H1 (cell line): Measurements from ENCODE around the gene CWF19L1. TPM values are rescaled to one million over a fixed set of nuclear protein-coding genes. Genes with fewer than 3 reads are reported as not detected.

Source experiments
- BACH1 ChIP-seq: IDR thresholded peaks from 2 replicates; pipeline ENCODE4 v1.6.1; 2012; ENCODE audit warnings: low read length, improper control_type of control experiment
- EGR1 ChIP-seq: IDR thresholded peaks from 2 replicates; pipeline ENCODE4 v1.6.1; 2011; ENCODE audit warnings: low read depth, low read length, borderline replicate concordance
- GABPA ChIP-seq: IDR thresholded peaks from 2 replicates; pipeline ENCODE4 v1.6.1; 2011; ENCODE audit warnings: mild to moderate bottlenecking, low read length, moderate library complexity, borderline replicate concordance; ENCODE audit not compliant: insufficient read depth
- KDM4A ChIP-seq: IDR thresholded peaks from one replicate; pipeline ENCODE4 v1.7.1; 2012; ENCODE audit warnings: low read depth, mild to moderate bottlenecking, moderate library complexity, low read length, inconsistent platforms; ENCODE audit not compliant: severe bottlenecking
- USF2 ChIP-seq: IDR thresholded peaks from 2 replicates; pipeline ENCODE4 v1.6.1; 2011; ENCODE audit warnings: low read length, improper control_type of control experiment
- polyA plus RNA-seq, 7 experiments: library from polyadenylated mRNA; depleted of rRNA in 3 of 7; stranded (reverse) in 5 of 7; unstranded in 2 of 7; fragments of >200 nt in 5 of 7; fragments of 200-250 nt in 2 of 7; gene quantifications; 1 replicate in 5 of 7; 2 replicates in 1 of 7; 4 replicates in 1 of 7; pipeline versions ENCODE4 v1.2.1 to v1.2.3, GENCODE V29; 2011 to 2013; ENCODE audit warnings: missing spikeins in 2 of 7, mixed read lengths in 2 of 7
- total RNA-seq: library from RNA; stranded (reverse); fragmentation: NEBNext Ultra II Directional; extraction: Animal tissue kit (Norgen Biotek cat#: 25700); gene quantifications from 2 replicates; pipeline ENCODE4 v1.2.1, GENCODE V29; 2021
- TF ChIP-seq, protein P1 (sequence below): fragments of 300-600 bp; sonication (generic); IDR thresholded peaks from 2 replicates; pipeline ENCODE4 v1.7.1; 2012; ENCODE audit warnings: low read length, moderate library complexity, mild to moderate bottlenecking, inconsistent platforms; ENCODE audit not compliant: insufficient replicate concordance

Gene CWF19L1
- total and polyA plus RNA-seq, 2 of the 8 experiments (the other 6 are each of a cell fraction or from before 2014, with no cell fraction given): 11.1 to 29.9 TPM

- TF ChIP-seq, protein P1, sequence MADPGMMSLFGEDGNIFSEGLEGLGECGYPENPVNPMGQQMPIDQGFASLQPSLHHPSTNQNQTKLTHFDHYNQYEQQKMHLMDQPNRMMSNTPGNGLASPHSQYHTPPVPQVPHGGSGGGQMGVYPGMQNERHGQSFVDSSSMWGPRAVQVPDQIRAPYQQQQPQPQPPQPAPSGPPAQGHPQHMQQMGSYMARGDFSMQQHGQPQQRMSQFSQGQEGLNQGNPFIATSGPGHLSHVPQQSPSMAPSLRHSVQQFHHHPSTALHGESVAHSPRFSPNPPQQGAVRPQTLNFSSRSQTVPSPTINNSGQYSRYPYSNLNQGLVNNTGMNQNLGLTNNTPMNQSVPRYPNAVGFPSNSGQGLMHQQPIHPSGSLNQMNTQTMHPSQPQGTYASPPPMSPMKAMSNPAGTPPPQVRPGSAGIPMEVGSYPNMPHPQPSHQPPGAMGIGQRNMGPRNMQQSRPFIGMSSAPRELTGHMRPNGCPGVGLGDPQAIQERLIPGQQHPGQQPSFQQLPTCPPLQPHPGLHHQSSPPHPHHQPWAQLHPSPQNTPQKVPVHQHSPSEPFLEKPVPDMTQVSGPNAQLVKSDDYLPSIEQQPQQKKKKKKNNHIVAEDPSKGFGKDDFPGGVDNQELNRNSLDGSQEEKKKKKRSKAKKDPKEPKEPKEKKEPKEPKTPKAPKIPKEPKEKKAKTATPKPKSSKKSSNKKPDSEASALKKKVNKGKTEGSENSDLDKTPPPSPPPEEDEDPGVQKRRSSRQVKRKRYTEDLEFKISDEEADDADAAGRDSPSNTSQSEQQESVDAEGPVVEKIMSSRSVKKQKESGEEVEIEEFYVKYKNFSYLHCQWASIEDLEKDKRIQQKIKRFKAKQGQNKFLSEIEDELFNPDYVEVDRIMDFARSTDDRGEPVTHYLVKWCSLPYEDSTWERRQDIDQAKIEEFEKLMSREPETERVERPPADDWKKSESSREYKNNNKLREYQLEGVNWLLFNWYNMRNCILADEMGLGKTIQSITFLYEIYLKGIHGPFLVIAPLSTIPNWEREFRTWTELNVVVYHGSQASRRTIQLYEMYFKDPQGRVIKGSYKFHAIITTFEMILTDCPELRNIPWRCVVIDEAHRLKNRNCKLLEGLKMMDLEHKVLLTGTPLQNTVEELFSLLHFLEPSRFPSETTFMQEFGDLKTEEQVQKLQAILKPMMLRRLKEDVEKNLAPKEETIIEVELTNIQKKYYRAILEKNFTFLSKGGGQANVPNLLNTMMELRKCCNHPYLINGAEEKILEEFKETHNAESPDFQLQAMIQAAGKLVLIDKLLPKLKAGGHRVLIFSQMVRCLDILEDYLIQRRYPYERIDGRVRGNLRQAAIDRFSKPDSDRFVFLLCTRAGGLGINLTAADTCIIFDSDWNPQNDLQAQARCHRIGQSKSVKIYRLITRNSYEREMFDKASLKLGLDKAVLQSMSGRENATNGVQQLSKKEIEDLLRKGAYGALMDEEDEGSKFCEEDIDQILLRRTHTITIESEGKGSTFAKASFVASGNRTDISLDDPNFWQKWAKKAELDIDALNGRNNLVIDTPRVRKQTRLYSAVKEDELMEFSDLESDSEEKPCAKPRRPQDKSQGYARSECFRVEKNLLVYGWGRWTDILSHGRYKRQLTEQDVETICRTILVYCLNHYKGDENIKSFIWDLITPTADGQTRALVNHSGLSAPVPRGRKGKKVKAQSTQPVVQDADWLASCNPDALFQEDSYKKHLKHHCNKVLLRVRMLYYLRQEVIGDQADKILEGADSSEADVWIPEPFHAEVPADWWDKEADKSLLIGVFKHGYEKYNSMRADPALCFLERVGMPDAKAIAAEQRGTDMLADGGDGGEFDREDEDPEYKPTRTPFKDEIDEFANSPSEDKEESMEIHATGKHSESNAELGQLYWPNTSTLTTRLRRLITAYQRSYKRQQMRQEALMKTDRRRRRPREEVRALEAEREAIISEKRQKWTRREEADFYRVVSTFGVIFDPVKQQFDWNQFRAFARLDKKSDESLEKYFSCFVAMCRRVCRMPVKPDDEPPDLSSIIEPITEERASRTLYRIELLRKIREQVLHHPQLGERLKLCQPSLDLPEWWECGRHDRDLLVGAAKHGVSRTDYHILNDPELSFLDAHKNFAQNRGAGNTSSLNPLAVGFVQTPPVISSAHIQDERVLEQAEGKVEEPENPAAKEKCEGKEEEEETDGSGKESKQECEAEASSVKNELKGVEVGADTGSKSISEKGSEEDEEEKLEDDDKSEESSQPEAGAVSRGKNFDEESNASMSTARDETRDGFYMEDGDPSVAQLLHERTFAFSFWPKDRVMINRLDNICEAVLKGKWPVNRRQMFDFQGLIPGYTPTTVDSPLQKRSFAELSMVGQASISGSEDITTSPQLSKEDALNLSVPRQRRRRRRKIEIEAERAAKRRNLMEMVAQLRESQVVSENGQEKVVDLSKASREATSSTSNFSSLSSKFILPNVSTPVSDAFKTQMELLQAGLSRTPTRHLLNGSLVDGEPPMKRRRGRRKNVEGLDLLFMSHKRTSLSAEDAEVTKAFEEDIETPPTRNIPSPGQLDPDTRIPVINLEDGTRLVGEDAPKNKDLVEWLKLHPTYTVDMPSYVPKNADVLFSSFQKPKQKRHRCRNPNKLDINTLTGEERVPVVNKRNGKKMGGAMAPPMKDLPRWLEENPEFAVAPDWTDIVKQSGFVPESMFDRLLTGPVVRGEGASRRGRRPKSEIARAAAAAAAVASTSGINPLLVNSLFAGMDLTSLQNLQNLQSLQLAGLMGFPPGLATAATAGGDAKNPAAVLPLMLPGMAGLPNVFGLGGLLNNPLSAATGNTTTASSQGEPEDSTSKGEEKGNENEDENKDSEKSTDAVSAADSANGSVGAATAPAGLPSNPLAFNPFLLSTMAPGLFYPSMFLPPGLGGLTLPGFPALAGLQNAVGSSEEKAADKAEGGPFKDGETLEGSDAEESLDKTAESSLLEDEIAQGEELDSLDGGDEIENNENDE: no peak
- no peak for TF ChIP-seq USF2
- no peak for TF ChIP-seq EGR1
- TF ChIP-seq BACH1: no peak
- no peak for TF ChIP-seq KDM4A
- no peak for TF ChIP-seq GABPA
These were observed 43.9 kb upstream of the CWF19L1 start (continued) for GRCh38 chr10:100311298-100311697.
